K562 (cell line): ENCODE measurements around the gene TSPAN14. TPM values are rescaled to one million over a fixed set of nuclear protein-coding genes. Genes with fewer than 3 reads are reported as not detected.
A peak's percentile ranks its signal among the peaks of the same experiment; 100 is the strongest.

Experiments used
- BCOR ChIP-seq: fragments of 450-650 bp; IDR thresholded peaks from 2 replicates; pipeline ENCODE4 v1.6.1; 2016
- BRD4 ChIP-seq: fragments of 200-600 bp; sonication (generic); IDR thresholded peaks from 2 replicates; pipeline ENCODE4 v1.6.1; 2017; ENCODE audit warnings: inconsistent platforms
- CAMTA2 ChIP-seq: fragments of 250-450 bp; sonication (Bioruptor Pico); conservative IDR thresholded peaks from 2 replicates; pipeline ENCODE4 v1.5.1; 2022
- DEAF1 ChIP-seq: fragments of 450-650 bp; formaldehyde crosslinking; IDR thresholded peaks from 2 replicates; pipeline ENCODE4 v1.4.0; 2020; ENCODE audit warnings: mild to moderate bottlenecking, moderate library complexity
- EHMT2 ChIP-seq: fragments of 450-650 bp; IDR thresholded peaks from 2 replicates; pipeline ENCODE4 v1.6.1; 2018; ENCODE audit warnings: antibody characterized with exemption
- ELK3 ChIP-seq: fragments of 450-650 bp; formaldehyde crosslinking; IDR thresholded peaks from 2 replicates; pipeline ENCODE4 v1.4.0; 2020; ENCODE audit warnings: mild to moderate bottlenecking
- EZH2 ChIP-seq: IDR thresholded peaks from 2 replicates; pipeline ENCODE4 v1.6.1; 2012; ENCODE audit warnings: low read depth, mild to moderate bottlenecking, inconsistent platforms, low read length, borderline replicate concordance
- FOXK1 ChIP-seq: sonication (generic); formaldehyde crosslinking; IDR thresholded peaks from 2 replicates; pipeline ENCODE4 v1.8.0; 2022; ENCODE audit warnings: missing genetic modification reagents, mild to moderate bottlenecking, borderline replicate concordance
- GATAD2A ChIP-seq: fragments of 450-650 bp; IDR thresholded peaks from 2 replicates; pipeline ENCODE4 v1.6.1; 2017
- JUN ChIP-seq, 2 experiments: sonication (generic) in 1 of 2; formaldehyde crosslinking in 1 of 2; IDR thresholded peaks; 2 replicates each; pipeline versions ENCODE4 v1.6.1 to v1.8.0; 2012 to 2022; ENCODE audit warnings: borderline replicate concordance in 2 of 2, mild to moderate bottlenecking in 2 of 2, improper control_type of control experiment in 1 of 2, low read depth in 1 of 2, low read length in 1 of 2, missing genetic modification reagents in 1 of 2
- MED1 ChIP-seq: sonication (generic); formaldehyde crosslinking; IDR thresholded peaks from 2 replicates; pipeline ENCODE4 v1.8.1; 2023; ENCODE audit warnings: missing genetic modification reagents, borderline replicate concordance
- MYBL2 ChIP-seq, 2 experiments: fragments of 450-650 bp in 1 of 2; sonication (generic) in 1 of 2; formaldehyde crosslinking in 1 of 2; IDR thresholded peaks; 2 replicates each; pipeline versions ENCODE4 v1.6.1 to v1.8.1; 2017 to 2022; ENCODE audit warnings: borderline replicate concordance in 1 of 2, inconsistent platforms in 1 of 2, low read depth in 1 of 2, mild to moderate bottlenecking in 1 of 2, missing genetic modification reagents in 1 of 2, moderate library complexity in 1 of 2
- NRF1 ChIP-seq, 2 experiments: fragments of 450-650 bp; IDR thresholded peaks in 1 of 2; conservative IDR thresholded peaks in 1 of 2; 2 replicates each; pipeline ENCODE4 v1.6.1; 2014; ENCODE audit warnings: mild to moderate bottlenecking in 2 of 2
- POLR3A ChIP-seq: IDR thresholded peaks from 2 replicates; pipeline ENCODE4 v1.6.1; 2011; ENCODE audit warnings: borderline replicate concordance, mild to moderate bottlenecking, moderate library complexity; ENCODE audit not compliant: insufficient read length, insufficient read depth; ENCODE audit errors: extremely low read depth
- SIX5 ChIP-seq, 2 experiments: IDR thresholded peaks; 2 replicates each; pipeline ENCODE4 v1.6.1; 2011; ENCODE audit warnings: low read length in 2 of 2, borderline replicate concordance in 1 of 2, low read depth in 1 of 2, mild to moderate bottlenecking in 1 of 2, moderate library complexity in 1 of 2; ENCODE audit not compliant: insufficient read depth in 1 of 2
- USF2 ChIP-seq: sonication (generic); formaldehyde crosslinking; IDR thresholded peaks from 2 replicates; pipeline ENCODE4 v1.5.0; 2020; ENCODE audit warnings: missing genetic modification reagents
- ZBED1 ChIP-seq: IDR thresholded peaks from 2 replicates; pipeline ENCODE4 v1.6.1; 2014
- ZNF174 ChIP-seq: fragments of 250-450 bp; sonication (Bioruptor Pico); IDR thresholded peaks from 2 replicates; pipeline ENCODE4 v1.4.0; 2020; ENCODE audit warnings: mild to moderate bottlenecking
- ZNF239 ChIP-seq: fragments of 250-450 bp; sonication (Bioruptor Pico); IDR thresholded peaks from 2 replicates; pipeline ENCODE4 v1.4.0; 2020; ENCODE audit warnings: mild to moderate bottlenecking
- ZNF511 ChIP-seq: sonication (generic); formaldehyde crosslinking; IDR thresholded peaks from 2 replicates; pipeline ENCODE4 v1.8.0; 2022; ENCODE audit warnings: mild to moderate bottlenecking, missing genetic modification reagents
- ZNF699 ChIP-seq: fragments of 250-450 bp; sonication (Bioruptor Pico); IDR thresholded peaks from 2 replicates; pipeline ENCODE4 v1.8.0; 2021; ENCODE audit warnings: mild to moderate bottlenecking, moderate library complexity; ENCODE audit not compliant: insufficient replicate concordance
- polyA plus RNA-seq, 8 experiments: library from polyadenylated mRNA; depleted of rRNA in 4 of 8; stranded (reverse) in 5 of 8; unstranded in 3 of 8; fragments of >200 nt; fragmentation: Nextera tagmentation in 2 of 8; fragmentation: Illumina TruSeq in 1 of 8; extraction: Ambion mirVana in 2 of 8; extraction: Trizol in 1 of 8; gene quantifications; 2 replicates each; pipeline versions ENCODE4 v1.2.1 to v1.2.3, GENCODE V29; 2011 to 2014; ENCODE audit warnings: inconsistent platforms in 1 of 8, missing spikeins in 1 of 8
- total RNA-seq, 7 experiments: library from RNA; depleted of rRNA in 6 of 7; stranded (reverse); fragments of >200 nt in 6 of 7; fragmentation: Illumina TruSeq in 2 of 7; extraction: Trizol in 2 of 7; gene quantifications; 2 replicates each; pipeline versions ENCODE4 v1.2.1 to v1.2.3, GENCODE V29; 2011 to 2021; ENCODE audit warnings: low replicate concordance in 1 of 7
- TF ChIP-seq, protein P1 (sequence below): fragments of 250-450 bp; sonication (Bioruptor Pico); IDR thresholded peaks from 2 replicates; pipeline ENCODE4 v1.8.0; 2021; ENCODE audit warnings: mild to moderate bottlenecking, moderate library complexity

Gene TSPAN14
- total and polyA plus RNA-seq, 9 of the 15 experiments (the other 6 are each of a cell fraction or from before 2014, with no cell fraction given) = 5.8 to 92.9 (median 23.3) TPM

DNA sequence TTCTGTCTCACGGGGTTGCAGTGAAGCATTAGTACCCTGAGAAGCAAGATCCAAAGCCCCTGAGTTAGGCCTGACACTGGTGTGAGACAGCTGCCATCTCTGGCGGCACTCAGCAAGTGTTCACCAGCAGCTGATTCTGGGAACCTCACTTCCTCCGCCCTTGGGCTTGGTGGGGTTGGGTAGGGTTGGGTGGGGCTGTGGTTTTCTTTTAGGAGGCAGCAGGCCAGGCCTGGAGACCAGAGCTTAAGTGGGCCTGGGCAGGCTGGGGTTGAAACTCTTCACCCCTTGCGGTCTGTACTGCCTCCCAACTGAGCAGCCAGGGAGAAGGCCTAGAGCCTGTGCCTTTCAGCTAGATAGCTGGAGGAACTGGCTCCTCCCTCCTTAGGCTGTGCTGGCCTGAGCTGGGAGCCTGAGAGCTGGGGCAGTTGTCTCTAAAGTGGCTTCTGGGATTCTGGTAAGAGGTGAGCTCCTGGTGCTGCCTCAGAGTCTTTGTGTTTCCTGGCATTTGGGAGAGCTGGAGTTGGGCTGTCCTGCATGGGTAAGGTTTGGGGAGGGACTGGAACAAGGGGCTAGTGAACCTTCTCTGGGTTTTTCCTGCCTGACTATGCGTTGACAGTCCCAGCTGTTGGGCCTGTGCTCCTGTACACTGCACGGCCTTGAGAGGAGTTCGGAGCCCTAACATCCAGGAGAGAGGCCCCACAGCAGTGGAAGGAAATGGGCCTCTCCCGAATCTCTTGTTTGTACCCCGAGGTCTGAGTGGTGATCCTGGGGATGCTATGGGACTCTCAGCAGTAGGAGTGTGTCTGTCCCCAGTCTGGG, 5.1 kb downstream of the TSPAN14 start (continued):
- TF ChIP-seq DEAF1 (CRISPR knock-in tag) (no peak), POLR3A (no peak), FOXK1 (no peak), ELK3 (no peak), MYBL2 (IDR thresholded peaks at IDR 0.05; ENCODE audit: low read depth) (no peak), MYBL2 (CRISPR knock-in tag; IDR thresholded peaks at IDR 0.05; ENCODE audit: borderline replicate concordance) (no peak), JUN (IDR thresholded peaks at IDR 0.05; ENCODE audit: borderline replicate concordance, low read depth, low read length) (0 out of 2 replicates have a peak, but pooled peaks have one; percentile 39), JUN (CRISPR knock-in tag; IDR thresholded peaks at IDR 0.05; ENCODE audit: borderline replicate concordance) (no peak), ZNF174 (CRISPR knock-in tag) (no peak), ZBED1 (no peak), NRF1 (conservative IDR thresholded peaks at IDR 0.05 in 1 of 2, IDR thresholded peaks at IDR 0.05 in 1 of 2) (peak; percentile 52 to 56), EZH2 (no peak), ZNF239 (CRISPR knock-in tag) (no peak), MED1 (CRISPR knock-in tag) (no peak), CAMTA2 (CRISPR knock-in tag) (no peak), GATAD2A (no peak; the same call in 1 of the 2 replicates), SIX5 (IDR thresholded peaks at IDR 0.05; ENCODE audit: borderline replicate concordance in 1 of 2, insufficient read depth in 1 of 2, low read depth in 1 of 2, low read length in 2 of 2) (no peak), ZNF511 (CRISPR knock-in tag) (no peak), EHMT2 (no peak), USF2 (CRISPR knock-in tag) (no peak), ZNF699 (no peak), BCOR (no peak), BRD4 (no peak)
- TF ChIP-seq, protein P1, sequence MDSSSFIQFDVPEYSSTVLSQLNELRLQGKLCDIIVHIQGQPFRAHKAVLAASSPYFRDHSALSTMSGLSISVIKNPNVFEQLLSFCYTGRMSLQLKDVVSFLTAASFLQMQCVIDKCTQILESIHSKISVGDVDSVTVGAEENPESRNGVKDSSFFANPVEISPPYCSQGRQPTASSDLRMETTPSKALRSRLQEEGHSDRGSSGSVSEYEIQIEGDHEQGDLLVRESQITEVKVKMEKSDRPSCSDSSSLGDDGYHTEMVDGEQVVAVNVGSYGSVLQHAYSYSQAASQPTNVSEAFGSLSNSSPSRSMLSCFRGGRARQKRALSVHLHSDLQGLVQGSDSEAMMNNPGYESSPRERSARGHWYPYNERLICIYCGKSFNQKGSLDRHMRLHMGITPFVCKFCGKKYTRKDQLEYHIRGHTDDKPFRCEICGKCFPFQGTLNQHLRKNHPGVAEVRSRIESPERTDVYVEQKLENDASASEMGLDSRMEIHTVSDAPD (CRISPR knock-in tag) = no peak
